HCT116 (cell line): ENCODE measurements around the gene ARHGEF11. TPM values are rescaled to one million over a fixed set of nuclear protein-coding genes. Genes with fewer than 3 reads are reported as not detected.

Experiments used
- ATAC-seq: fragments of 200-7000 bp; cut with Tn5 transposase; 2 replicates; pipeline ENCODE4 v1.9.1; 2020; ENCODE audit warnings: mild to moderate bottlenecking, moderate library complexity
- BruUV-seq: library from RNA; stranded (reverse); fragments of 400-500 nt; replicated peaks from 2 replicates; lab custom pipeline; 2021; lab: Mats Ljungman, UMichigan
- CTCF ChIA-PET: fragments of 300-600 bp; sonication (Branson Sonifier 250); formaldehyde crosslinking; loops from one replicate; lab custom pipeline; 2021; ENCODE audit warnings: antibody characterized with exemption; lab: Charles Lee
- POLR2A ChIA-PET: fragments of 300-600, 350-600 bp; sonication (Branson Sonifier 250); formaldehyde crosslinking; loops from one replicate; lab custom pipeline; 2021; ENCODE audit warnings: antibody characterized with exemption; lab: Charles Lee
- RAD21 ChIA-PET, 2 experiments: fragments of 300-600 bp; sonication (Branson Sonifier 250); formaldehyde crosslinking; loops; one replicate each; lab custom pipeline; 2023; ENCODE audit warnings: low total read pairs in 2 of 2; ENCODE audit not compliant: uncharacterized antibody in 2 of 2, unreplicated experiment in 2 of 2, low non-redundant PET in 1 of 2; lab: Charles Lee
- DNase-seq: peaks from one replicate; pipeline ENCODE4 v3.0.0-alpha.2; 2010; ENCODE audit warnings: low read depth, low spot score
- H2AFZ ChIP-seq: fragments of 200-600 bp; shearing (Covaris generic), sonication (generic); 2 replicates; pipeline ENCODE4 v1.6.1; 2017; ENCODE audit warnings: low read depth, mixed run types, mixed read lengths, antibody characterized with exemption, low read length; ENCODE audit not compliant: poor library complexity, severe bottlenecking
- H3K27ac ChIP-seq: 2 replicates; pipeline ENCODE4 v1.5.1; 2012; ENCODE audit warnings: low read depth, low read length
- H3K27me3 ChIP-seq: fragments of 200-600 bp; sonication (generic); 2 replicates; pipeline ENCODE4 v1.6.1; 2016; ENCODE audit warnings: mixed run types, low read length, mixed read lengths; ENCODE audit not compliant: insufficient read depth
- H3K36me3 ChIP-seq, 2 experiments: fragments of 200-500 bp in 1 of 2; fragments of 200-600 bp in 1 of 2; sonication (Bioruptor generic) in 1 of 2; sonication (generic) in 1 of 2; 2 replicates each; pipeline versions ENCODE4 v1.5.1 to v1.6.1; 2014 to 2016; ENCODE audit warnings: low read length in 2 of 2, inconsistent platforms in 1 of 2, mixed read lengths in 1 of 2, mixed run types in 1 of 2; ENCODE audit not compliant: insufficient read depth in 2 of 2, control insufficient read depth in 1 of 2
- H3K4me1 ChIP-seq, 2 experiments: fragments of 200-600 bp in 1 of 2; sonication (generic) in 1 of 2; 2 replicates each; pipeline versions ENCODE4 v1.5.1 to v1.6.1; 2012 to 2017; ENCODE audit warnings: low read length in 2 of 2, inconsistent platforms in 1 of 2, mild to moderate bottlenecking in 1 of 2, mixed read lengths in 1 of 2, mixed run types in 1 of 2, moderate library complexity in 1 of 2; ENCODE audit not compliant: insufficient read depth in 2 of 2, control insufficient read depth in 1 of 2
- H3K4me2 ChIP-seq: fragments of 200-600 bp; sonication (generic); 2 replicates; pipeline ENCODE4 v1.6.1; 2017; ENCODE audit warnings: mixed run types, low read length, mixed read lengths
- H3K4me3 ChIP-seq, 2 experiments: fragments of 200-600 bp in 1 of 2; sonication (generic) in 1 of 2; replicated peaks in 1 of 2; 2 replicates each; pipeline ENCODE4 v1.5.1; 2011 to 2016; ENCODE audit warnings: low read length in 2 of 2, control low read depth in 1 of 2, low read depth in 1 of 2, mild to moderate bottlenecking in 1 of 2, mixed read lengths in 1 of 2, mixed run types in 1 of 2
- H3K79me2 ChIP-seq: fragments of 200-600 bp; sonication (generic); 2 replicates; pipeline ENCODE4 v1.6.1; 2017; ENCODE audit warnings: mild to moderate bottlenecking, mixed run types, low read length, moderate library complexity, mixed read lengths; ENCODE audit not compliant: insufficient read depth
- H3K9ac ChIP-seq: fragments of 200-600 bp; sonication (generic); 2 replicates; pipeline ENCODE4 v1.6.1; 2016; ENCODE audit warnings: low read length, mixed read lengths
- H3K9me2 ChIP-seq: fragments of 200-600 bp; sonication (generic), shearing (Covaris generic); 2 replicates; pipeline ENCODE4 v1.6.1; 2017; ENCODE audit warnings: mixed run types, mild to moderate bottlenecking, moderate library complexity; ENCODE audit not compliant: insufficient read depth
- H3K9me3 ChIP-seq, 2 experiments: fragments of 200-500 bp in 1 of 2; fragments of 200-600 bp in 1 of 2; sonication (Bioruptor generic) in 1 of 2; sonication (generic) in 1 of 2; 2 replicates each; pipeline ENCODE4 v1.6.1; 2014 to 2017; ENCODE audit warnings: low read length in 2 of 2, mixed read lengths in 2 of 2, inconsistent platforms in 1 of 2, low read depth in 1 of 2, mild to moderate bottlenecking in 1 of 2, mixed run types in 1 of 2, moderate library complexity in 1 of 2; ENCODE audit not compliant: control insufficient read depth in 1 of 2, insufficient read depth in 1 of 2
- H4K20me1 ChIP-seq: fragments of 200-600 bp; sonication (generic), shearing (Covaris generic); 2 replicates; pipeline ENCODE4 v1.6.1; 2017; ENCODE audit warnings: mixed run types, mild to moderate bottlenecking, moderate library complexity; ENCODE audit not compliant: insufficient read depth
- ATF3 ChIP-seq: IDR thresholded peaks from 2 replicates; pipeline ENCODE4 v1.6.1; 2012
- EZH2phosphoT487 ChIP-seq: fragments of 200-600 bp; IDR thresholded peaks from 2 replicates; pipeline ENCODE4 v1.6.1; 2018; ENCODE audit warnings: antibody characterized with exemption, borderline replicate concordance
- FOSL1 ChIP-seq: IDR thresholded peaks from 2 replicates; pipeline ENCODE4 v1.6.1; 2012; ENCODE audit warnings: low read depth
- JUND ChIP-seq: IDR thresholded peaks from 2 replicates; pipeline ENCODE4 v1.6.1; 2012
- RAD21 ChIP-seq: IDR thresholded peaks from 2 replicates; pipeline ENCODE4 v1.6.1; 2012; ENCODE audit warnings: low read depth, mild to moderate bottlenecking
- SIN3A ChIP-seq: IDR thresholded peaks from 2 replicates; pipeline ENCODE4 v1.6.1; 2012; ENCODE audit warnings: low read depth
- TCF7L2 ChIP-seq: IDR thresholded peaks from 2 replicates; pipeline ENCODE4 v1.7.0; 2011; ENCODE audit warnings: borderline replicate concordance, inconsistent platforms; ENCODE audit not compliant: insufficient read depth, insufficient read length; ENCODE audit errors: extremely low read depth
- ZBTB33 ChIP-seq: IDR thresholded peaks from 2 replicates; pipeline ENCODE4 v1.6.1; 2011; ENCODE audit warnings: mild to moderate bottlenecking, low read length, moderate library complexity; ENCODE audit not compliant: insufficient replicate concordance; ENCODE audit errors: extremely low read depth
- intact Hi-C: fragments of 100-400 bp; cut with micrococcal nuclease; formaldehyde crosslinking; loops from 2 replicates; pipeline ENCODE4 v1.10.0; 2022
- total RNA-seq: library from RNA; stranded (reverse); gene quantifications from one replicate; pipeline ENCODE4 v1.2.1, GENCODE V29; 2021; ENCODE audit not compliant: unreplicated experiment

Gene ARHGEF11
- total RNA-seq, 1 experiment from 2014 or later, result 28.9 TPM

GRCh38 chr1:157047062-157047410, 1.5 kb upstream of the ARHGEF11 start:
- H3K9me3 ChIP-seq, result no peaks in the 10 kb centered on the region; a peak in 1 of 4 replicates
- intact Hi-C loops, result no loop called here
- H4K20me1 ChIP-seq, result no peaks in the 10 kb centered on the region; the same call in 1 of the 2 replicates
- H3K27ac ChIP-seq, result no peak overlapping the region
- H3K4me1 ChIP-seq, result peaks cover 13 to 19% of the 10 kb centered on the region in 2 experiments
- no peak overlapping the region for H2AFZ ChIP-seq
- RAD21 ChIA-PET, result no interaction called here
- ATAC-seq (no peak), DNase-seq (no peak)
- H3K9me2 ChIP-seq, result no peaks in the 10 kb centered on the region
- H3K4me3 ChIP-seq, result no peak overlapping the region
- H3K27me3 ChIP-seq, result no peaks in the 10 kb centered on the region
- TF ChIP-seq EZH2phosphoT487, result no peak
- no peak for TF ChIP-seq JUND
- no peak for TF ChIP-seq ATF3
- no peak for TF ChIP-seq SIN3A
- TF ChIP-seq ZBTB33, result no peak
- no peak for TF ChIP-seq TCF7L2
- TF ChIP-seq FOSL1, result no peak
- TF ChIP-seq RAD21, result no peak
- CTCF ChIA-PET, result interaction anchor here (1.5 kb wide), 1 partner anchor 43 kb away, joined by 3 read pairs; no protein-coding TSS in a partner anchor
- peaks cover 32% of the 10 kb centered on the region for H3K79me2 ChIP-seq
- no peak overlapping the region for H3K4me2 ChIP-seq
- POLR2A ChIA-PET, result no interaction called here
- no peak overlapping the region for H3K9ac ChIP-seq
- no TSS peak for BruUV-seq
- H3K36me3 ChIP-seq, result no peaks in the 10 kb centered on the region
